ENCODE measurements around the gene NUDT2.
"Not testable (repeated sequence)": the region's sequence is repeated elsewhere in the genome, so short reads cannot be mapped to it uniquely, and the experiment has no call there.

Gene NUDT2

DNA sequence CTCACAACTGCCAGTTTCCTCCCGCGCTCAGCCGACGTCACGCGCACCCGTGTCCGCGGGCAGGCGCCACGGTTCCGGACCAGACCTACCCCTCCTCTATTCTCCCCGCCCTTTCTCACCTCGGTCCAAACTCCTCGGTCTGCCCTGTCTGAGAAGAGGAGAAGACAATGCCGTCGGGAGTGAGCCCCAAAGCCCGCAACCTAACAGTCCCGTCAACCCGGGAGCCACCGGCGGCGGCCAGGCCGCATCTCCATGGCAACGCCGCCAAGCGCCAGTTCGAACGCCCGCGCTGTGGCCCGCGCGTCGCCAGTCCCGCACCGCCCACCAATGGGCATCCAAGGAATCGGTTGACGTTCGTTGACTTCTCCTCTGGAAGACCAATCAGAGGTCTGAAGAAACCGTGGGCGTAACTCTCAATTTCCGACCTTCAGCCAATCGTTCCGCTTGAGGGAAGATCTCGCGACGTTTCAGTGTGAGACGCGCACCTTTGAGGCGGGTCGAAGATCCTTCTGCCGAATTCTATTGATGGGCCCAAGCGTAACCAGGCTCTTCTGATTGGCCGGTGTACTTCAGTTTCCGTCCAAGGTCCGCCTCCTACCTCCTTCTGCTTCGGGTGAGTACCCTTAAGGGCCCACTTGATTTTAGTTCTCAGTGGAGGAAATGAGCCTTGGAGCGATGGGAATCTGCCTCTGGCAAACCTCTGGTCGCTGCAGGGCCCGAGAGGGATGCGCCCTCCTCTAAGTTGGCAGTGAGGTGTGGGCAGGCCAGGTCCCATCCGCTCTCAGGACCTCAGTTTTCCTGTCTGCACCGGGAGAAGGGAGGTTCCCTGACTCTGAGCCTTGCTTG lies at the start of gene NUDT2, which contains the start of gene KIF24:
Gene NUDT2 (plus strand): TSS at position 583 of the 846 bp plus-strand sequence. CDS start 9,471 bp downstream, outside the sequence.
Gene KIF24 (minus strand): TSS at position 282 of the 846 bp plus-strand sequence. CDS start 17,922 bp downstream, outside the sequence.
- DNase-seq, result peak; percentile 100

DNA sequence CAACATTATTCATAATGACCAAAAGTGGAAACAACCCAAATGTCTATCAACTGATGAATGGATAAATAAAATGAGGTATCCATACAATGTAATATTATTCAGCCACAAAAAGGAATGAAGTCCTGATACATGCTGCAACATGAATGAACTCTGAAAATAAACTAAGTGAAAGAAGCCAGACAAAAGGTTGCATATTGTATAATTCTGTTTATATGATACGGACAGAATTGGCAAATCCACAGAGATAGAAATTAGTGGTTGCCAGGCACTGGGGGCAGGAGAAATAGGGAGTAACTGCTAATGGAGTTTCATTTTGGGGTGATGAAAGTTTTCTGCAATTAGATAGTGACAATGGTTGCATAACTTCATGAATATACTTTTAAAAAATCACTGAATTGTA lies 47.3 kb upstream of the NUDT2 start:
- DNase-seq, result no peak

DNA sequence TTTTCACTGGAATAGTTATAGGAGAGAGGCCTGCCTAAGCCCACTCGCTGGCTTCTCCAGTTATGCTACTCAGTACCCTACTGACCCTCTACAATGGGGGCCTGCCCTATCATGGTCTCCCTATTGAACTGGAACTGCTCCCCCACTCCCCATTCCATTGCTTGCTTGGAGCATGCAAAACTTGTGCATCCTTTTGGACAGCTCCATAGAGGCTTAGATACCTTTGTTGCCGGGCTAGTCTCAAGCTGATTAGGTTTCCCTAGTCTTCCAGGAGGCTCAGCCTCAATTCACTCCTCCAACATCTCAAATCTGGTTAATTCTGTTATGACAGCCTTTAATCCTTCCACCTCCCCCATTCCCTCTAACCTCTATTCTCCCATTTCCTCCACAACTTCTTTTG lies 40.2 kb upstream of the NUDT2 start:
- no peak for DNase-seq

DNA sequence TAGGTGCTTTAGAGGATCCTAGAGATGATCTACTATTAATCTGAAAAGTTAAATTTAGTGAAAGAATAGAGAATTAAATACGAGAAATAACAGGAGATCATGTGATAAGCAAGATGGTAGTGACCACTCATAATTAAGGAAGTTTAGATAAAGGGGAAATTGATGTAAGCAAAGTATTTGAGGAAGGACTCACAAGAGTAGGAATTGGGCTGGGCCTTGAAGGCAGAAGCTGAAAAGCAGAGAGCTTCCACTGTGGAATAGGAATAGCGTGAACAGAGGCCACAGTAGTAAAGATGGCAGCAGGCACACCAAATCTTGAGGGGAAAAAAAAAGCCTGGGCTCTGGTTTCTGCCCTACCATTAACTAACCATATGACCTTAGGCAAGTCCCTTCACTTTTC lies 38.3 kb upstream of the NUDT2 start:
- DNase-seq, result no peak

DNA sequence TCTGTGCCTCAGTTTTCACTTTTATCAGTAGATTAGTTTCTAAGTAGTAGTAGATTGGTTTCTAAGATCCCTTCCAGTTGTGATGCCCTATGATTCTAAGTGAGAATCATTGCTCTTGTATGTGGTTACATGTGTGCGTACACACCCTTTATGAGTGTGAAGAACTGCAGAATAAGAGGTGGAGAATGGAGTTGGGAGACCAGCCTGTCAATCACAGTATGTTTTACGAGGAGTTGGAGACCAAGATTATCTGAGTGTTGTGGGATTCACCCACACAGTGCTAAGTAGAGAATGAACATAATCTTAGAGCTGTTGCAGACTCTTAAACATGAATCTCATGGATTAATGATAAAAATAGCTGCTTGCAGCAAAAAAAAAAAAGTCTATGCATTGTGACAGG lies 37.9 kb upstream of the NUDT2 start:
- DNase-seq, result no peak

DNA sequence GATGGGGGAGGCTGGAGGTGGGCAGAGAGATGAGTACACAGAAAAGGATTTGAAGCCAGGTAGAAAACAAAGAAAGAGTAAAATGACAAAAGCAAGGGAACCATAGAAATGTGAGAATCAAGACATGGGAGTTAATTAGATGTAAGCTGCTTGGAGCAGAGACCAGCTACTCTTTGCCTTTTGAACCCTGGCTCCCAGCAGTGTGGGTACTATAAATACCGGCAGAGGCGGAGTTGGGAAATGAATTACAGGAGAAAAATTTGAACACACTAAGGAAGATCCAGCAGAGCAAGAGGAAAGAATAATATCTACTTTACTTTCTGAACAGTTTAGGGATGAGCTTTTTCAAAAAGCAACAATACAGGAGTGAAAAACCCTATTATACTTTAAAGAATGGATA lies 36.8 kb upstream of the NUDT2 start:
- no peak for DNase-seq

DNA sequence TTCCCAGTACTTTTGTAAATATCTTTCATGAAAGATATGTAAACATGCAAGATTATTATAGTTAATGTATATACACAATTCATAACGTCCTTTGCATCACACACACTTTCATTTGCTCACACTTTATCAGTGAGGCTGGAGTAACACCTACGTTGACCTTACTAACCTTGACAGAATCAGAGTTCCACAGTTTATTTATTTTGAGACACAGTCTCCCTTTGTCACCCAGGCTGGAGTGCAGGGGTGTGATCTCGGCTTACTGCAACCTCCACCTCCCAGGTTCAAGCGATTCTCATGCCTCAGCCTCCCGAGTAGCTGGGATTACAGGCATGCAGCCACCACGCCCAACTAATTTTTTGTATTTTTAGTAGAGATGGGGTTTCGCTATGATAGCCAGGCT lies 28.3 kb upstream of the NUDT2 start:
- not testable (repeated sequence) for DNase-seq

DNA sequence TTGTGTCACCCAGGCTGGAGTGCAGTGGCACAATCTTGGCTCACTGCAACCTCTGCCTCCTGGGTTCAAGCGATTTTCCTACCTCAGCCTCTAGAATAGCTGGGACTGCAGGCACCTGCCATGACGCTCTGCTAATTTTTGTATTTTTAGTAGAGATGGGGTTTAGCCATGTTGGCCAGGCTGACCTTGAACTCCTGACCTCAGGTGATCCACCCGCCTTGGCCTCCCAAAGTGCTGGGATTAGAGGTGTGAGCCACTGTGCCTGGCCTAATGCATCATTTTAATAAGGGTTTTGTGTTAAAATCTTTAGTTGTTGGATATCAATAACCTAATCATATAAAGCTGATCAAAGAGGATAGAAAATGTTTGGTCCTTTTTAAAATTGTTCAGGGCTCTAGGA lies 21.1 kb upstream of the NUDT2 start:
- DNase-seq, result not testable (repeated sequence)

DNA sequence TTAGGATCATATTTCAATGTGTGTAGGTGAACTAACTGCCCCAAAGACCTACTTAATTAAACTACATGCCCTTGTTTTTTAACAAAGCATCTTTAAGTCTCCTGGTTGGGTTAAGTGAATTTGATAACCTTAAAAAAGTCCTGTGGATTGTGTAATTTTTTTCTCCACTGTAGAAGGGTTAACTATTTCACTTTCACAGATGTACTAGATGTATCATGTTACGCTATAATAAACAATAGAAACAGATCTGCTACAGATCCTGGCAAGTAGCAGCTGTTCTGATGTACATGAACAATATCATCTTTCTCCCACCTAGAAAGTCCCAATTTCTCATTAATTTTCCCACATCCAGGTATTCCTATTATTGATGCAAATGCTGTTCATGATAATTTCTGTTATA lies 19.2 kb upstream of the NUDT2 start:
- DNase-seq, result peak; percentile 21

DNA sequence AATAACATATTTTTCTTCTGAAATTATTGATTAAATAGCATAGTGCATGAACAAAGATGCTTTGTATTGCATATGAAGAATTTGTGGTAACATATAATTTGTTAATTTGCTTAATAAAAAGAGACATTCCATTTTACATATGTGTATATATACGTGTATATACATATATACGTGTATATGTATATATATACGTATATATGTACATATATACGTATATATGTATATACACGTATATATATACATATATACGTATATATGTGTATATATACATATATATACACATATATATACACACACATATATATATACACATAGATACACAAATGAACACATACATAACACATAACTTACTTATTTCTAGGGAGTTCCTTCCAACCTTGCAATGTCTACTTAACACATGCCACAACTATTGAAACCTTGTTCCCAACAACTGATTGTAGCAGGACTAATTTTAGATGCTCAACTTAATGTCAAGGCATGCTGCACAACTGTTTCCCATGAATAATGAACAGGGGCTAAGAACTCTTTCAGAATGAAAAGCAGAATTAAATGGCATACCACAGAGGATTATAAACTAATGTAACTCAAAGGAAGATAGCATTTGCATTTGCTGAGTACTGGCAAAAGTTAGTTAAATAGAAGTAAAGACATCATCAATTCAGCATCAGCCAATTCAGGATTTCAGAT lies 17.7 kb upstream of the NUDT2 start:
- no peak for DNase-seq

DNA sequence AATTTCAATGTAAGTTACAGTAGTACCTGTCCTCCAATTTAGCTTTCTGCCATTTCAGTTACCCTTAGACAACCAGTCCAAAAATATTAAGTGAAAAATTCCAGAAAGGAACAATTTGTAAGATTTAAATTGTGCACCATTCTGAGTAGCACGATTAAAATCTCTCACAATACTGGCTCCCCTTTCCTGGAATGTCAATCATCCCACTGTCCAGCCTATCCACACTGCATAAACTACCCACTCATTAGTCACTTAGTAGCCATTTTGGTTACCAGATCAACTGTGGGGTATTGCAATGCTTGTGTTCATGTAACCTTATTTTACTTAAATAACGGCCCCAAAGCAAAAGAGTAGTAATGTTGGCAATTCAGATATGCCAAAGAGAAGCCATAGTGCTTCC lies 11.9 kb upstream of the NUDT2 start:
- DNase-seq, result no peak

DNA sequence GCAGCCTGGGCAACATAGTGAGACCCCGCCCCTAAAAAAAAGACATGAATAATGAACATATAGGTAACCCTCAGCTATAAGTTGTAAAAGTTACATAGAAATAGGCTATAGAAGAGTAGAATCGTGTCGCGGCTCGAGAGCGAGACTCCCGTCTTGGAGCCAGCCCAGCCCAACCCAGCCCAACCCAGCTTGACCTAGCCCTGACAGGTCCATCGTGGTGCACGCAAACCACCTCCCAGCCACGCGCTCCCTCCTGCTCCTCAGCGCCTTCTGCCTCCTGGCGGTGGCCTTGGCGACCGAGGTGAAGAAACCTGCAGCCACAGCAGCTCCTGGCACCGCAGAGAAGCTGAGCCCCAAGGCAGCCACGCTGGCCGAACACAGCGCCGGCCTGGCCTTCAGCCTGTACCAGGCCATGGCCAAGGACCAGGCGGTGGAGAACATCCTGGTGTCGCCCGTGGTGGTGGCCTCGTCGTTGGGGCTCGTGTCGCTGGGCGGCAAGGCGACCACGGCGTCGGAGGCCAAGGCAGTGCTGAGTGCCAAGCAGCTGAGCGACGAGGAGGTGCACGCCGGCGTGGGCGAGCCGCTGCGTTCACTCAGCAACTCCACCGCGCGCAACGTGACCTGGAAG lies 11.1 kb upstream of the NUDT2 start:
- no peak for DNase-seq

DNA sequence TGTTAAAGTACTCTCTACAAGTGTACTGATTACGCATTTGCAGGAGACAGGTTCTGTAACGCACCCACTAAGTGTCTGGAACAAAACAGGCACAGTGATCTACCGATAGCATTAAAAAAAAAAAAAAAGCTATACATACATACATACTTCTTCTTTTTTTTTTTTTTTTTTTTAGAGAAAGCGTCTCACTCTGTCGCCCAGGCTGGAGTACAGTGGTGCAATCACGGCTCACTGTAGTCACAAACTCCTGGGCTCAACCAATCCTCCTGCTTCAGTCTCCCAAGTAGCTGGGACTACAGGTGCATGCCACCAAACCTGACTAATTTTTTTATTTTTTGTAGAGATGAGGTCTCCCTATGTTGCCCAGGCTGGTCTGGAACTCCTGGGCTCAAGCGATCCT lies 7.9 kb upstream of the NUDT2 start:
- no peak for DNase-seq

DNA sequence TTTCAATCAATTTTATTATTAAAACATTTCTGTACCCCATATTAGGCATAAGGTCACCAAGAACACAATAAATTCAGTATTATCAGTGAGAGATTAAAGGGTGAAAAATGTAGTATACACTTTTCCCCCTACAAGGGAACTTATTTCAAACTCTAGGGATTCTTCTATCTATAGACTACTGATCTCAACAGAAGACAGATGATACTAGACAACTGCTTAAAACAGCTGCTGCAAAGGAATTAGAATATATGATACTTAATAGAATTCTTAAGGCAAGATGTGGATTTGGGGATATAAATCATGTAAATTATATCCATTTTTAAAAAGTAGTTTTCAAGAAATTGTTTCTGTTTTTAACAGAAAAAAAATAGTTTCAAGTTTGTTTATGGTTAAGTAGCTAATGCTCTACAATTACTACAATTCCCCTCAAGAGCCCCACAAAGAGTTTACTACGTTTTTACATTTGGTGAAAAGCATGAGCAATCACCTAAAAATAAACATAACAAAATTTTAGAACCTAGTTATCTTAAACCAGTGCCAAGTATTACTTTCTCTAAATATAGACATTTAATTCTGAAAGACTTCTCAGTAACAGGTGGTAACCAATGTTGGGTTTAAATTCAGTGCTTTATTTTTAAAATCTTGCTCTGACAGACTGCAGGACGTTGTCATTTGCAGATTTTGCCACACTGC lies 6.3 kb upstream of the NUDT2 start:
- no peak for DNase-seq

DNA sequence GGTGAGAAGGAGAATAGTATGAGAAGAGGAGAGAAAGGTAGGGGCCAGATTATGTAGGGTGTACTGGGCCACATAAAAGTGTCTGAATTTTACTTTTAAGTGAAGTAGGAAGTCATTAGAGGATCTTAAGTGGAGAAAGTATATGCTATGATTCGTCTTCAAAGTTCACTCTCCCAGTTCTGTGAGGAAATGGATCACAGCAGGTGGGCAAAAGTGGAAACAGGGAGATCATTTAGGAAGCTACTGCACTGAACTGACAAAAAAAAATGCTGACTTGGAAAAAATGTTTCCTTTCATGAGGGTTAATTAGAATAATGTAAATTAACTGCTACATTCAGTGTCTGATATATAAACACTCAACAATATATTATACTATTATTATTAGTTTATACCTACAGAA lies 2.7 kb upstream of the NUDT2 start:
- no peak for DNase-seq

DNA sequence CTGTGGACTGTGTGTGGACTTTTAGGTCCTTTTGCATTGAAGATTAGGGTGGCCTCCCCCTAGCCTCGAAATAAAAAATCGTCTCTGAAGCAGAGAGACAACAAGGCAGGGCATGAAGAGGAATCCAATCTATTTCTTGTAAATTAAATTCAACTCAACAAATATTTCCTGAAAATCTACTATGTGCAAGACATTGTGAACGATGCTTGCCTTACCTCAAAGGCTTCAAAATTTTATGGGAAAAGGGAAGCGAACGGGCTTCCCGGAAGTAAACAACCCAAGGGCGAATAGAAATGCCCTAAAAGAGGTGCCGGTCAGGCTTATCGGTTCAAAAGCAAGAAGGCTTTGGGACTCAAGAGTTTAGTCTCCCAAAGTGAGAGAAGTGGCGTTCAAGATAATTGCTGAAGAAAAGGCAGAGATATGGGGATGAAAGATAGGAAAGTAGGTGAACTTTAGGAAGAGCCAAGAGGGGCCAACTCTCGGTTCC lies 826 bp upstream of the NUDT2 start:
- DNase-seq, result no peak

DNA sequence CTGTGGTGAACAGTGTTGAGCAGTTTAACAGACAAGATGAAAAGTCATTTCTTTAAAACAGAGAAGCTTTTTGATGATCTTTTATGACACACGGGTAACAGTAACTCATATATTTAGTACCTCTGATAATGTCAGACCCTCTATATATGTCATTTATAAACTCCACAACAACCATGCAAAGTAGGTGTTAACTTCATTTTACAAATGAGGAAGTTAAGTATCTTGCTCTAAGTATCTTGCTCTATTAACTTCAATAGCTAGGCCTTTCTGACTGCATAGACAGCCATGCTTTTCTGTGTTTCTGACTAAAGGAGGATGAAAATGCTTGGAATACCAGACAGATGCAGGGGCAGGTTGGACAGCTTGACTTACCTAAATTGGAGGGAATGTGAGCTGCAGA lies 1.8 kb downstream of the NUDT2 start:
- no peak for DNase-seq

DNA sequence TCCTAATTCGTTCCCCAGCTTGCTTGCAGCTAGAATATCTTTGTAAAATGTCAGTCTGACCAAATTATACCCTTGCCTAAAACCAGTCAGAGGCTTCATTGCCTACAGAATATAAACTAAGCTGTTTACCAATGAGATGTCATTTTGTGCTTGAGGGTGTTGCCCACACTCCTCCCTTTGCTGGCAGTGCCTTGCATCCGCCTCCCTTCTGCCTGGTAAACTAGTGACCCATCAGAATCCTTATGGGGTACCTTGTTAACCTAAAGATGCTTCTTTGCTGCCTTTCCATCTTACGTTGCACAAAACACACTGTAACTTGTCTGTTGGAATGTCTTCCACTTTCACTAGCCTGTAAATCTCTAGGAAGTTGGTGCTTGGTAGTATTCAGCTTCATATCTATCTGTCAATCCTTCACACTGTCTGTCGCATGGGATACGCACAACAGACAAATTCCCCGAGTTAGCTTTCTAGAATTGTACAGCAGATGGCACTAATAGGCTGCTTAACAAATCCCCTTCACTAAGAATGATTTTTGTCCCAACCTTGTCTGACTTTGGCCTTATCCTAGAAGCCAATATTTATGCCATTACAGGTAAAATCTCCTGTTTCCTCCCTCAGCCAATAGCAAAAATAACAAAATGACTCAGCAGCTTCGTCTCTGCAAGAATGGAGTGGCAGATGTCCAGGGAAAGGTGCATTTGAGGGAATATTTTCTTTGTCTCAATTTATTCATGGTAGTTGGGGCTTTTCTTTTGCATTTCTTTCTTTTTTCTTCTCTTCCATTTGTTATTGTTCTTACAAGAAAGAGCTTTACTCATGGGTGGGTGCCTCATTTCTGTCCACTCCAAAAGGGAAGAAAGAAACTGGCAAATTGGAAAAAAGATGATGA lies 3.0 kb downstream of the NUDT2 start:
- no peak for DNase-seq

DNA sequence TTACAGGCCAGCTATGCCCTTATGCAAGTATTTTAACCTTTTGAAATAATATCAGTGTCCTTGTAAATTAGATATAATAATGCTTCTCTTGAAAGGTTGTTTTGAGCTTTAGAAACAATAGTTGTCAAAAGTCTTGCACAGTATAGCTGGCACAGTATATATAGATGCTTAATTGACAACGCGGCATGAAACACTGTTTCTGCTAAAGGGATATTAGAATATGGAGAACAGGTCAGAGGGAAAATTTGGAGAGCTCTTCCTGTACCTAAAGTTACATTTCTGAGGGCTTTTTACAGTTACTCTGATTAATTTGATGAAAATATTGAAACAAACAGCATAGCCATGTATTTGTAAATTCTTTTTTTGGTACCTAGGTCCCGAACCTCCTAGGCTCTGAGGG lies 4.5 kb downstream of the NUDT2 start:
- DNase-seq, result no peak

DNA sequence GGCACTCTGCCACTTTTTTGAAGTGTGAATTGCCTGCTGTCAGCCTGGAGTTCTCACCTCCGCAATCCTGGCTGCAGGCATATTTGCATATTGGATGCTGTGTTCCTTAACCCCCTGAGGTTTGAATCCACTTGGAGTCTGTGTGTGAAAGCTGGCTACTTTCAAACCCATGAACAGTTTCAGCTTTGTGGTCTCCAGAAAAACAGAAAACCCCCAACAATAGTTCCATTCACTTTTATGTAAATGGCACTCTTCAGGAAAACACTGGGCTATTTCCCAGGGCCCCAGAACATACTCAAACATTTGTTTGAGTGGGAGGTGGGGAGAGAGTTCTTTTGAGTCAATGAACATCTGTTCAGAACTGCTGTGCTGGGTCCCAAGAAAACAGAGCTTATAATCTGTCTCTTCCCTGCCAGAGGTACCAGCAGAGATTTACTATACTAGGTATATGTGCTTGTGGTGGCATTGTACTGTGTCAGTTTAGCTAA lies 5.0 kb downstream of the NUDT2 start:
- no peak for DNase-seq

DNA sequence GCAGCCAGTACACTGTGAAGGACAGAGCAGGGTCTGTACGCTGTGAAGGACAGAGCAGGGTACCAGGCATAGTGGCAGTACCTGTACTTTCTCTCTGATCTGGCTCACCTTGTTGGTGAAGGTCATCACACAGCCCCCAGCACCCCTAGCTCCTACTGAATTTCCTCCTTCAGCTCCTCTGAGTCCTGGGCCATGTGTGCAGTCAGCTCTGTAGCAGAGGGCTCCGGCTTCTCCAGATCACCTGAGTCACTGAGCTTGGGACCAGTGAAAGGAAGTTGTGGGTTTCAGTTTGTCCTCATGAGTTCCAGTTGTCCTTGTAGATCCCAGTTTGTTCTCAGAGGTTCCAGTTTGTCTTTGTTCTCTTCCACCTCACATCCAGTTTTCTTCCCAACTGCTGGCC lies 5.5 kb downstream of the NUDT2 start:
- DNase-seq, result no peak

DNA sequence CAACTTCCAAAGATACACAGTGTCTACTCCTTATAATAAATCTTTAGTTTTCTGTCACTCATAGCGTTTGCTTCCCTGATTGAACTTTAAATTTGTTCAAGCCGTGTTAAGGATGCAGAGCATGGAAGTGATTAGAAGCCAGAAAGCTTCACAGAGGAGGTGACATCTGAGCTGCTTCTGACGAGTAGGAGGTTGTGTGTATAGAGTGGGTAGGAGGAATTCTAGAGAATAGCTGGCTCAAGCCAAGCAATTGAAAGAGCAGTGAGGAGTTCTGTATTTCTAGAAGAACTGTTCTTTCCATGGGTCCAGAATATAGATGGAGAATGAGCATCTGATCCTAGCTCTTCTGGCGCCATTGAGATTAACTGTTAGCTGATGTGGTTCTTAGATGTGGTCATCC lies 6.0 kb downstream of the NUDT2 start:
- DNase-seq, result no peak

Measured in NCI-H2081 treated with DMSO at 0.1 percent for 48 hours (cell line).